Measurements from ENCODE around the gene SPNS3.

The SPNS3 gene

DNA sequence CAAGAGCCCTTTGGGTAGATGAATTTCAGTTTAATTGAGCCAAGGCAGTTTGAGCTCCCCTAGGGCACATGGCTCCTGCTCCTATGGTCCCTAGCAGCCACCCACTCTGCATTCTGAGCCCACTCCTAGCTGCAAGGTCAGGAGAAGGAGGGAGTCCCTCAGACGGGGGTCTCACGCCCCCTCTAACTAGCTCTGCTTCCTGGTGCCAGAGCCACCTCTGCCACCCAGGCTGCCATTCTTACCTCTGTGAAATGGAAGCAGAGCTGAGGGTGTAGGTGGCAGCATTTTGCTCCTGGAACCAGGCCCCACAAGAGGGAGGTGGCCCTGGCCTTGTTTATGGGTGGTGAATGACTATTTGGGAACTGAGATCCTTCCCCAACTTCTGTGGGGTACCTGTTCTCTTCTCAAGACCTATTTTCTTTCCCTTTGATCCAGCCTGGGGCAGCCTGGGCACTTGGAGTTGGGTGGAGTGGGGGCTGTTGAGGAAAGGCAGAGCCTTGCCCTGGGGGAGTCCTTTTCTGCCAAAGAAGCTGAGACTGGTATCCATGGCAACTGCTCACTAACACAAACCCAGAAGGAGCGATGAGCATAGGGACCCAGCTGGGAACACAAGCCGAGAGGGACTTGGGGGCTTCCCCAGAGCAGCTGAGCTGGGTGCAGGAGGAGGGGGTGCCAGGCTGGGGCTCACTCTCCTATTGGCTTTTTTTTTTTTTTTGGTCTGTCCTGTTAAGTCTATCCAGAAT lies 69.7 kb downstream of the SPNS3 start:
- Histone ChIP-seq H3K27ac (peak overlapping the region in 4 of 21 experiments; percentile 6 to 50 (median 27)), H3K4me3 (no peak overlapping the region)

DNA sequence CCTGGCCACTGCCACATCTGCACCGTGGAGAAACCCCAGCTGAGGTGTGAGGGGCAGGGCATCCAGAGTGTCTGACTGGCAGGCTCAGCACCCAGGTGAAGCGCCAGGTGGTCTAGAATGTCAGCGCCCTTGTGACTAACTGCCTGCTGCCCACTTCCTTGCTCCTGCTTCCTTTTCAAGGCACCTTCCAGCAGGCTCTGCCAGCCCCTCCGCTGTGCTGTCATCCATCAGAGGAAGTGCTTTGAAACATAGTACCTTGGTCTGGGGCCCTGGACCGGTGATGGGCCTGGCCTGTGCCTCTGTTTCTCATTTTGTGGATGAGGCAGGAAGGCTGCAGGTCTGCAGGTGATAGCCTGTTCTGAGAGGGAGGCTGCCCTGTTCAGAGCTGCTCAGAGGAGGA lies 70.4 kb downstream of the SPNS3 start:
- Histone ChIP-seq H3K4me3 (no peak overlapping the region), H3K27ac (no peak overlapping the region)

DNA sequence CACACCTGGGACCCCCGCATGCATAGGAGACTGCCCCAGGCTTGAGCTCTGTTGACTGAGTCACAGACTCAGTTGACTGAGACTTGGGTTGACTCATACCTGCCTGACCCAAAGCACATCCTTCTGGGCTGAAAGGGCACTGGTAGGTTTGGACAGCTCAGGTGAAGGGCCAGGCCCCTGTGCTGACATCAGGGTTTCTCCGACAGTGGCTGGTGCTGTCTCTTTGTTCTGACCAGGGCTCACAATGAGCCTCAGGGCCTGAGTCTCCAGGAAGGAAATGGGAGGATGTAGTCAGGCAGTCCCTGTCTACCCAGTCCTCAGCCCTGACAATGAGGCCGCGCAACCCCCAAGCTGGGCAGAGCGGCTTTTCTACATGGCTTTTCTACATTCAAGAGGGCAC lies 71.4 kb downstream of the SPNS3 start:
- Histone ChIP-seq H3K4me3 (no peak overlapping the region), H3K27ac (peak overlapping the region in 5 of 21 experiments; percentile 7 to 42 (median 24))

DNA sequence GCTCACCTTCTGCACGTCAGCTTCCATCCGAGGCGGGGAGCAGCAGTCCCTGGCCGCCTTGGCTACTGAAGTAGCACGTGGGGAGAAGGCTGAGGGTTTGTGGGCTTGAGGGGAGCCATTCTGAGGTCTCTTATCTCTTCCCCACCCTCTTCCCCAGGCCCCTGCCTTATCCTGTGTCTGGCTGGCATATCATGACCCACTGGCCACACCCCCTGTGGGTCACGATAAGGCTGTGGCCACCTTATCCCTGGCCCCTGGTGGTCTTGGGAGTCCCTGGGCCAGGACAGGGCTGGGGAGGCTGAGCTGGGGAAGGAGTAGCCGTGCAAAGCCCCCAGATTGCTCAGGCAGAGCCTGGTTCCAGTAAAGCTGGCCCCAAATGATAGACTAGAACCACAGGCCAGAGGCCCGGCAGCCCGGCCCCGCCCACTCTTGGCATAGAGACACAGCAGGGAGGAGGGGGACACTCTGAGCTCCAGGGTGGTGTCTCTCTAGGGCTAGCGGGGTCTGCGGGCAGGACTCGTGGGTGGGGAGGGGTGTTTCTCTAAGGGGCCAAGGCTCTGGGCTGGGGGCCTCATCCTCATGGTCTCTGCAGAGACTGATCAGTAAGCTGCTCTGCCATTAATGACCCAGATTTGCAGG lies 72.6 kb downstream of the SPNS3 start:
- no peak overlapping the region for H3K4me3 ChIP-seq

DNA sequence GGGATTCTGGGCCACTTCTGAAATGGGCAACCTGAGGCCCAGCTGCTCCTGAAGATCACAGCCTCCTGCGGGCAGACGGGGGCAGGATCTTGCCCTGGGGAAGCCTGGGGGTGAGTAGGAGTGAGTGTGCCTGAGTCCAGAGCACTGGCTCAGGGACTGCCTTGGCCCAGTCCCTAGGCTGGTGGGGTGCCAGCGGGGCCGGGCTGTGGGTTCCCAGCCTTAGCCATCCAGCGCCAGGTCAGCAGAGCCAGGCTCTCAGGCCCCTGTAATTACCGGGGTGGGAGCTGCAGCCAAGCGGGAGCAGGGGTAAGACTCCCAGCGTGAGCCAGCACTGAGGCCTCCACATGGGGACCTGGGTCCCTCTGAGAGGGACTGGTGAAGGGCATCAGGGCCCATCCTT lies 73.2 kb downstream of the SPNS3 start:
- Histone ChIP-seq H3K4me3 (no peak overlapping the region), H3K27ac (peak overlapping the region in 1 of 21 experiments; percentile 39)

More for the DNA sequence above, 72.6 kb downstream of the SPNS3 start:
- H3K27ac ChIP-seq: peak overlapping the region in 3 of 21 experiments; percentile 7 to 39 (median 10)

DNA sequence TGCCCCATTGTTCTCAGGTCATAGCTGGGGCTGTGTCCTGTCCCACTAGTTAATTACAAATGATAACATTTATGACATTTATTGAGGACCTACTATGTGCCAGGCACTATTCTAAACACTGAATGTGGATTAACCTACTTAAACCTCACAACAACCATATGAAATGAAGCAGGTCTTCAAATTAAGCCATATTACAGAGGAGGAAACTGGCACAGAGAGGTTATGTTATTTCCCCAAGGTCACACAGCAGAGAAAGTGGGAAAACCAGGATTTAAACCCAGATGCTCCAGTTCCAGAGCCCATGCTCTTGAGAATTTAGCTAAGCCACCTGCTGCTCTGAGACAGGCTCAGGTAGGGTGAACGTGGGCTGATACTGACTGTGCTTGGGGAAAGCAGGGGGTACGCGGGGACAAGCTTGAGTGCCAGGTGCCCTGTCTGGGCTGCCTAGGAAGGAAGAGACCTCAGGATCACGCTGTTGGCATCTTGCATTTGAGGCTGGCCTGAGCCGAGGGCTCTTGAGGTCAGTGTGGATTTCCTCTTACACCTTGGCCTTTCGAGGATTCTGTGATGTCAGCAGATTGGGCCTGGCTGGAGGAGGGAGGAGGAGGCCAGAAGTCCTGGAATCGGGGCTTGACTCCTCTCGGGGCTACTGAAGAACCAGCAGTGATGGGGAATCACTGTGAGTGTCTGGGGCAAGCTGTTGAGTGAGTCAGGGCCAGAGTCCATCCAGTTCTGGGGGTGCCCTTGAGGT lies 73.8 kb downstream of the SPNS3 start:
- no peak overlapping the region for H3K4me3 ChIP-seq
- H3K27ac ChIP-seq: no peak overlapping the region

DNA sequence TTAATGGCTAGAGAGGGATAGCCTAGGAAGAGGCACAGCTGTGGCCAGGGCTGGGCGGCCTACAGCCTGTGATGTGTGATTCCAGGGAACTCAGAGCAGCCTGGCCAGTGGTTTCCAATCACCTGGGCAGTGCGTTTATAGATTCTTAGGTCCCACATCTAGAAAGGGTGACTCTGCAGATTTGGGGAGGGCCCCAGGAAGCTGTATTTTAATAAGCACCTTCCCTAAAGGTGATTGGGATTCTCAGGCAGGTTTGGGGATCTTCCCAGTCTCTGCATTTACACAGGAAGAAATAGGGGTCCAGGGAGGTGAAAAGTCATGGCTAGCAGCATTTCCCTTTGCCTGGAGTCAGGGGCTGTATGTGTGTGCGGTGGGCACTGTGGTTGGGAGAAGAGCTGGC lies 74.5 kb downstream of the SPNS3 start:
- Histone ChIP-seq H3K27ac (peak overlapping the region in 2 of 21 experiments; percentile 43 to 70), H3K4me3 (no peak overlapping the region)

DNA sequence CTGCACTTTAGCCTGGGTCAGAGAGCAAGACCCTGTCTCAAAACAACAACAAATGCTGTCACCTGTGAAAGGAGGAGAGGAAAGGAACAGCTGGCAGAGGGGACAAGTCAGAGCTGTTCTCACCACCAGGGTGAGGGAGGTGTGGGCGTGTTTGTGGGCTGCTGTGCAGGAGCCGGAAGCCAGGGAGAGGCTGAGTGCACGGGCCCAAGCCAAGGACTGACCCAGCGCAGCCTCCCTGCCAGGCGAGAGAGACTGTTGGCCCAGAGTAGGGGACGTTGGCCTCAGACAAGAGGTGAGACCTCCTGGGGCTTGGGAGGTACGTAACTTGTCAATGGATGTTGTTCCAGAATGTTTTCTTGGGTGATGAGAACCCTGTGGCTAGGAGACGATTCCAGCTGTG lies 75.7 kb downstream of the SPNS3 start:
- Histone ChIP-seq H3K27ac (peak overlapping the region in 11 of 21 experiments; percentile 23 to 70 (median 38)), H3K4me3 (no peak overlapping the region)

DNA sequence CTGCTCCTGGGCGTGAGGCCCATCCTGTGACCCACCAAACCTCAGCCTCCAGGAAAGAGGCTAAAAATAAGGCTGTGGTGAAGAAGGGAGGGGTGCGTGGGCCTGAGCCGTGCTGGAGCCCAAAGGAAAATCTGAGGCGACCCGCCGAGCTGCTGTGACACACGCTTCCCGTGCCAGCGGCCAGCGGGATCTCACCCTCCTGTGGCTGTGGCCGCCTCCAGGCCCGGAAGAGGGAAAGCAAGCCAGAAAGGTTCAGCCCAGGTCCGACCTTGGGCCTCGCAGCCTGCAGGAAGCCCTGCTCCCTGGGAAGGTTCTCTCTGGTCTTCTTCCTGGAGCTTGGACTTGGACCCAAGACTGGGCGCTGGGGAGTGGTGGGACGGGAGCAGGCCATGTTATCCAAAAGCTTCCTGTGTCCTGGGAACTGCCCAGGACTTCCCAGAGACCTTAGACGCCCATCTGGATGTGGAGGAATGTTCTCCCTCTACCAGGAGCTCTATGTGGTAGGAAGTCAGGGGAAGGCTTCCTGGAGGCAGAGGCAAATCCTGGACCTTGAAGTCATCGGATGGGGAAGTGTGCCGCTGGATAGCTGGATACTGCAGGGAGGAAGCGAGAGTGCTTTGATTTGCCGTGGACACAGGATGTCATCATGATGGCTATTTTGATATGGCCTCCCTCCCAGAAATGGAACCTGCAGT lies 76.3 kb downstream of the SPNS3 start:
- Histone ChIP-seq H3K27ac (peak overlapping the region in 9 of 21 experiments; percentile 7 to 70 (median 38)), H3K4me3 (no peak overlapping the region)

DNA sequence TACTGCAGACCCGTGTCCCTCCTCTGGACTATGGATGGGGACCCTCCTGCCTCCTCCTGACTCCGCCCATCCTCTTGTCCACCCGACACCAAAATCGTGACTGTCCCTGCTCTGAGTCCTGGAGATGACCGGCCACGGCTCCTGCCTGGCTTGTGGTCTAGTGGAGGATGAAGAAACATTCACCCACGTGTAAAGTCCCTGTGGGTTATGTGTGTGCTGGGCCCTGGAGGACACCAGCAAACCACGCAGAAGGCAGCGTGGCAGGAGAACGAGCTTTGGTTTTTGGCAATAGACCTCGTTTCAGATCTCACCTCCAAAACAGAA lies 76.8 kb downstream of the SPNS3 start:
- no peak overlapping the region for H3K4me3 ChIP-seq
- H3K27ac ChIP-seq: peak overlapping the region in 4 of 21 experiments; percentile 37 to 70 (median 47)

DNA sequence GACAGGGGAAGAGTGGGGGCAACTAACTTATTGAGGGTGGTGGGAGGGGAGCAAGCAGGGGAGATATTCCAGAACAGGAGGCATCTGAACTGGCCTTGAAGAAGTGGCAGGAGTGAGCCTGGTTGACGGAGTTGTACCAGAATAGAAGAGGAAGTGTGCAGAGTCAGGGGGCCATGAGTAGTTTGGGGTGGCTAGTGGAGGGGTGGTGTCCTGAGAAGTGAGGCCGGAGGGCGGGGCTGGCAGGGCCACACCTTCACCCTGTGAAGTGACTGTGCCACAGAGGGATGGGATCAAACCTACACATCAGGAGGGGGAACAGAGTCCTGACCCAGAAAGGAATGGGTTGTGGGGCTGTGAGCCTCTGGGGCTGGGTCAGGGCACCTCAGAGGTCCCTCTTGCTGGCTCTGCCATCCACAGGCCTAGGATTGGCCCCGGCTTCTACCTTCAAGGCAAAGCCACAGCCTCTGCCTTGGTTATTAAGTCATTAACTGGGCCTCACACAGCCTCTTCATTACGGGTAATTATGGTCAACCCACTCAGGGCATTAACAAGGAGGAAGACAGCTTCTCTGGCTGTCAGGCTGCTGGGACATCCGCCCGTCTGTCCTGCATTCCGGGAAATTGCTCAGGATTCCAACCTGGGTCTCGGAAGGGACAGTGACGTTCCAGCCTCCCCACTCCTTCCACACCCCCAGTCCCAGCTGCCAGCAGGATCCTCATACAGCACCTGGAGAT lies 77.6 kb downstream of the SPNS3 start:
- Histone ChIP-seq H3K4me3 (no peak overlapping the region), H3K27ac (peak overlapping the region in 4 of 21 experiments; percentile 7 to 70 (median 24))

DNA sequence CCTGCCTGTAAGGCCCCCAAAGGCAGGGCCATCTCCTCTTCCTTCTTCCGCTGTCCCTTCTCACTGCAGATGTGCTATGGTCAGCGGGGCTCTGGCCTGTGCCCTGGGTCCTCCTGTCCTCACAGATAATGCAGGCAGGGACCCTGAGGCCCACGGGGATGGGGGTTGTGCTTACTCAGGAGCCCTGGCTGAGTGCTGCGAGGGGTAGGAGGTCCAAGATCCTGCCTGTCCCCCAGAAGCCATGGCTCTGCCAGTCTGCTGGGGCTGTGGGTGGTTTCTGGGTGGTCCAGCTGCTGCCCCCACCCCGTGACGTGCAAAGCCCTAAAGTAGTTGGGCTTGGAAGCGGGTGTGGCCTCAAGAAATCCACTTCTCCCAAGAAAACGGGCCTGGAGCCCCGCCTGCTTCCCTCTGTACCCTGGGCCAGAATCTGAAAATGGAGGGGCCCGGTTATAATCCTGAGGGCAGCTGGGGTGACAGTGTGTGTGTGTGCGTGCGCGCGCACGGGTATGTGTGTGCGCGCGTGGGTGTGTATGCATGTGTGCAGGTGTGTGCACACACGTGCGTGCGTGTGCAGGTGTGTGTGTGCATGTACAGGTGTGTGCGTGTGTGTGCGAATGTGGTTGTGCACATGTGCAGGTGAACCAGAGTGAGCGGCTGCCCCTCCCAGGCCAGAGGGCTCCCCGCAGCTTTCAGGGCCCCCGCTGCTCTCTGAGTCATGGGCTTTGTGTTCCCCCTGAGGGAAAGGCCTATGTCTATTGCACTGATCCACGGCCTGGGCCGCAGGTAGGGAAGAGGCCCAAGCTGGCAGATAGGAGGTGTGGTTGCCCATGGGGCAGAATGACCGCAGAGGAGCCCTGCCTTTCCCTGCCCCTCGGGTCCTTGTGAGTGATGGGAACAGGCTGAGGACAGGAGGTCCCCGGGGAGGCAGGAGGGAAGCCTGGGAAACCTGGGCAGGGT lies 78.7 kb downstream of the SPNS3 start:
- Histone ChIP-seq H3K4me3 (no peak overlapping the region), H3K27ac (peak overlapping the region in 1 of 21 experiments; percentile 22)

DNA sequence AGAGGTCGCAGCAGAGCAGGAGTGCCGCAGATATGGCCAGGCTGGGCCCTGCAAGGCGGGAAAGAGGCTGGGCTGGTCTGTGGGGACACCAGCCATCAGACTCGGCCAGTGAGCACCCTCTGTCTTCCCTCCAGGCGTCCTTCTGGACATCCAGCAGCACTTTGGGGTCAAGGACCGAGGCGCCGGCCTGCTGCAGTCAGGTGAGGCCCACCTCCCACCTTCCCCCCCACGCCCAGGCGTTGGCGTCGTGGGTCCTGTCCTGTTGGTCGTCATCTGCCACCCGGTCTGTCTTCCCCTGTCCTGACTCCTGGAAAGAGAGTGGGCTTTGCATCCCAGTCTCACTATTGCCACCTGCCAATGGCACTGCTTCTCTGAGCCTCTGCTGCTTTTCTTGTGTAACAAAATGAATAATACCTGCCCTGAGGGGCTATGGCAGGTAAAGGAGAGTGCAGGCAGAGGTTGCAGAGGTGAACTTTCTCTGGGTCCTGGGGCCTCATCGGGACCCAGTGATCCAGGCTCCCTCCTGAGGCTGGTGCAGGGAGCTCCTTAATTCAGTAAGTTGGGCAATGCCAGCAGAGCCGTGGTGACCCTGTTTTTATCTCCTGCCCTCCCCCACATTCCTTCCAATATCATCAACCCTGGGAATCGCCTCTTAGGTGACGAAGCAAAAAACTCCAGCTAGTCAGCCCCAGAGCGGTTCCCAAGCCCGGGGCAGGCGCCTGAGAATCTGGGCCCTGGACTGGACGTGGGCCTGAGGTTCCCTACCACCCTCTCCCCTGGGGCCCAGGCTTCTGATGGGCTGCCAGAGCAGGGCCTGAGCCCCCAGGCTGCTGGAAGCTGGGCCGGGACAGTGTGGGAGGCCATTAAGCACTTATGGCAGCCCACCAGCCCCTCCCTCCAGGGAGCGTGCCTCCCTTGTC lies 79.6 kb downstream of the SPNS3 start:
- H3K4me3 ChIP-seq: no peak overlapping the region
- H3K27ac ChIP-seq: peak overlapping the region in 5 of 21 experiments; percentile 11 to 66 (median 32)

DNA sequence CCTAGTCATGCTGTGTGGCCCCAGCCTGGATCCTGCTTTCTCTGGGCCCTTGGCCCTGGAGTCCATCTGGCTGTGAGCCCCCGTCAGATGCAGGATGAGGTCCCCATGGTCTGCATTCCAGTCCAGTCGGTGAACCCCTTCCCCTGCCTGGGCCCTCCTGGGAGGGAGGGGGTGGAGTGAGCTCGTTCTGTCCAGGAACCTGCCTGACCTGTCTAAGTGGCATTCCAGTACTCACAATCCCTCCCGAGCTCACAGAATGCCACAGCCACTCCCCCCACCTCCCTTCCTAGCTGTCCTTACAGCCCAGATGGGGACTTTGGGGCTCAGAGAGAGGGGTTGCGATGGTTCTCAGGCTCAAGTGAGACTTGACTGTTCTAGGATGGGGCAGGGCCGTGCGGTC lies 80.5 kb downstream of the SPNS3 start:
- H3K27ac ChIP-seq: peak overlapping the region in 6 of 21 experiments; percentile 0 to 66 (median 28)
- no peak overlapping the region for H3K4me3 ChIP-seq

DNA sequence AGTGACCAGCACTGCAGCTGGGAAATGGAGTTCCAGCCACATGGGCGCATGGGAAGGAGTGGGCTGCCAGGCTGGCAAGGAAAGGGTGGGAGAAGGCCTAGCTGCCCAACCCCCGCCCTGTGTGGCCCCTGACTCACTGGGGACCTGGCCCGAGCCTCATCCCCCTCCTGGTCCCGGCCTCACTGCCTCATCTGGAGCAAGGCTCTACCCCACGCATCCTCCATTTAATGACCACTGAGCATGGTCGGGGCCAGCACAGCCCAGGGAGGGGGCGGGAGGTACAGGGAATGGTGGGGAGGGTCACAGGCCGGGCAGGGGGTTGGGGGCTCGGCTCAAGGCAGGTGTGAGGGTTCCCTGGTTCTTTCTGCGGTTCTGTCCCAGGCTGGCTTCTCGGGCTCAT lies 81.0 kb downstream of the SPNS3 start:
- H3K4me3 ChIP-seq: no peak overlapping the region
- peak overlapping the region in 4 of 21 experiments; percentile 0 to 66 (median 55) for H3K27ac ChIP-seq

DNA sequence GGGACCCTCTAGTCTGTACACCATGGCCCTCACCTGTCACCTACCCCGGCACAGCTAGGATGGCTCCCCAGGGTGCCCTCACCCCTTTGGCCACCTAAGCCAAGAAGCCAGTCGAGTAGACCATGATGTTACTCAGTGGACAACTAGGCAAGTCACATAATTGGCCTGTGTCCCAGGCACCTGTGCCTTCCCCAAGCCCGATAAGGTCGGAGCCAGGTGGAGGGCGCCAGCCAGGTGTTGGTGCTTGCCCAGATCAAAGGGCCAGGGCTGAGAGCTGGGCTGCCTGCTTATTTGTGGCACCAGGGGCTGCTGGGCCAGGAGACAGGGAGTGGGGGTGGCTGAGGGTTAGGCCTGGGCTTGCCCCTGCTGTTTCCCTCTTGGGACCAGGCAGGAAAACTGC lies 81.8 kb downstream of the SPNS3 start:
- peak overlapping the region in 1 of 21 experiments; percentile 29 for H3K27ac ChIP-seq
- no peak overlapping the region for H3K4me3 ChIP-seq

DNA sequence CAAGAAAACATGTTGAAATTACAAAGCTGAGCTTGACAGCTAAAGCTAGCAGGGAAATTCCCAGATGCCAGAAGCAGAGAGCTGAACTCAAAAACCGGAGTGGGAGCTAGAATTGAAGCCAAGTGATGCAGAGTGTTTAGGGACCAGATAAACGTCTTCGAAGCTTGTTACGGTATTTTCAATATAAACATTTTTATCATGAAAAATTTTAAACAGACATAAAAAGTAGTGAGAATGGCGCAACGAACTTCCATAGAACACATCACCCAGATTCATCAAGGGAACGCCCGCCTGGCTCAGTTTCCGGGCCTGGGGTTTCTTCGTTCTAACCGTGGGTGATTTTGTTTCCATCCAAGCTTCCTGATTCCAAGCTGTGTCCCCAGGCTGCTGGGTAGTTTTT lies 83.0 kb downstream of the SPNS3 start:
- Histone ChIP-seq H3K4me3 (no peak overlapping the region), H3K27ac (peak overlapping the region in 3 of 21 experiments; percentile 4 to 45 (median 28))

Data from skin epidermis (tissue), 12 donors.